LHCN-M2 (cell line): Measurements from ENCODE around the gene ABI3. TPM values are rescaled to one million over a fixed set of nuclear protein-coding genes. Genes with fewer than 3 reads are reported as not detected.
"Not testable (repeated sequence)": the region's sequence is repeated elsewhere in the genome, so short reads cannot be mapped to it uniquely, and the experiment has no call there.

Source experiments
- DNase-seq: peaks from one replicate; pipeline ENCODE4 v3.0.0-alpha.2; 2012; ENCODE audit warnings: low read depth
- total RNA-seq: library from RNA; depleted of rRNA; stranded (reverse); fragments of >200 nt; gene quantifications from 2 replicates; pipeline ENCODE4 v1.2.3, GENCODE V29; 2014; rRNA removed

The ABI3 gene
- total RNA-seq, 1 experiment from 2014 or later = not detected

- peak; percentile 22 for DNase-seq
Measured at GRCh38 chr17:49252148-49252695, 41.7 kb downstream of the ABI3 start.

GRCh38 chr17:49254066-49254465, 43.6 kb downstream of the ABI3 start:
- DNase-seq = no peak

GRCh38 chr17:49255125-49255524, 44.6 kb downstream of the ABI3 start:
- DNase-seq = no peak

- no peak for DNase-seq
Measured at GRCh38 chr17:49258394-49258793, 47.9 kb downstream of the ABI3 start.

- DNase-seq = no peak
Measured at GRCh38 chr17:49259663-49260010, 49.1 kb downstream of the ABI3 start.

- DNase-seq = peak; percentile 61
Measured at GRCh38 chr17:49260011-49260816, 49.7 kb downstream of the ABI3 start.

GRCh38 chr17:49260817-49261291, 50.3 kb downstream of the ABI3 start:
- no peak for DNase-seq

- not testable (repeated sequence) for DNase-seq
Measured at GRCh38 chr17:49261540-49261939, 51.0 kb downstream of the ABI3 start.

- DNase-seq = no peak
Measured at GRCh38 chr17:49266233-49266632, 55.7 kb downstream of the ABI3 start.

- no peak for DNase-seq
Measured at GRCh38 chr17:49267912-49268311, 57.4 kb downstream of the ABI3 start.

GRCh38 chr17:49269356-49269755, 58.8 kb downstream of the ABI3 start:
- no peak for DNase-seq

Other genes starting within 250 kb of the ABI3 start
- not detected in 2 replicates for gene GIP, start 242.1 kb upstream of the ABI3 start, total RNA-seq
- 5.6 and 6.4 TPM in 2 replicates for gene IGF2BP1, start 213.3 kb upstream of the ABI3 start, total RNA-seq
- gene B4GALNT2, start 77.9 kb upstream of the ABI3 start, total RNA-seq = not detected in 2 replicates
- gene GNGT2, start 133 bp upstream of the ABI3 start, total RNA-seq = not detected in 2 replicates
- 0.13 and 0.23 TPM in 2 replicates for gene PHOSPHO1, start 20.1 kb downstream of the ABI3 start, total RNA-seq
- gene ZNF652, start 151.5 kb downstream of the ABI3 start, total RNA-seq = 9.8 and 11.0 TPM in 2 replicates
- 201 TPM in 2 replicates for gene PHB1, start 204.2 kb downstream of the ABI3 start, total RNA-seq